CD4-positive, alpha-beta T cell treated with Interferon gamma for 1 hour (primary cell): Measurements from ENCODE around the gene CSTF1.
"Not testable (repeated sequence)": the region's sequence is repeated elsewhere in the genome, so short reads cannot be mapped to it uniquely, and the experiment has no call there.

Source experiments
- DNase-seq: peaks from one replicate; pipeline ENCODE4 v3.0.0-alpha.2; 2020

The CSTF1 gene

DNA sequence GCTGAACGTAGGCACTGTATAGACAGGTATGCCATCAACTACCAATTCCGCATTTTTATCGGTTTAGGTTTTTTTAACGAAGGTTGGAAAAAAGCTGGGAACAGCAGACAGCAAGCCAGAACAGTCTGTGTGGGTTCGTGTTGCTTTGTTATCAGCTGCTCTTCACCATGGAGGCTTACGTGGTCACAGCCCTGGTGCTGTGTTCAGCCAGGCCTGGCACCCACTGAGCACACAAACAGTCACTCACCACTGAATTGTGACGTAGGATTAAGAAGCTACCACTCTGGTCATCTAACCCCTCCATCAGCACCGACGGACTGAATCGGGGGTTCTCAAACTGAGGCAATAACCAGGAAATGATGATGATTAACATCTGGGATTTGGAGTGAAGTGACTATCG is 20.5 kb upstream of the CSTF1 start:
- no peak for DNase-seq

DNA sequence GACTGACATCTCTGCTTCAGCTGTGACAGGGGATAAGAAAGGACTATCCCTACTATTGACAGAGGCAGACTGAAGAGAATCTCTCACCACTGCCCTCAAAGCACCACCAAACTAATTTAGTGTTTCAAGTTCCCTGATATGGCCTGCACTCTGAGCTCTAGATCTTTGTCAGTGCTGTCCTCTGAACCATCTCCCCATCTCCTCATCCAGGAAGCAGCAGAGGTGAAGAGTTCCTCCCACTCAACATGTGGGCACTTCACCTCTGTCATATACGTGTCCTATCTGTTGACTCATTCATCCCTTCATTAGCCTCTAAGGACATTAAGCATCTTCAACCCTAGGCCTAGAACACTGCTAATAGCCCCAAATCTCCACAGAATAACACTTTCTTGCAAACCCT is 19.6 kb upstream of the CSTF1 start:
- DNase-seq, result no peak

DNA sequence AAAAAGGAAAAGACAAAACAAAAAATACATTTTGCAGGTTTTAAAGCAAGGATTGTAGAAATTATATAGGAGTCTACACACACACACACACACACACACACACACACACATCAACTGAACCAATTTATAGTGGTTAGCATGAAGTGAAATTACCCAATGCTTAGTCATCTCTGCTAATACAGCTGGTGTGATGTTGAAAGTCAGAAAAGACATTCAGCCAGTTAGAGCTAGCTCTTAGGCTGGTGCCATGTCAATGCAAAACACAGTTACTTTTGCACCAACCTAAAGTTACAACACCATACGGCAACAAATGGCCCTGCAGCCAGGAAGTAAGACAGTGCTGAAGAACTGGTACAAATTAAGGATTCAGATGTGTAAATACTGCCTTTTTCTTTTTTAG is 18.5 kb upstream of the CSTF1 start:
- peak; percentile 31 for DNase-seq

DNA sequence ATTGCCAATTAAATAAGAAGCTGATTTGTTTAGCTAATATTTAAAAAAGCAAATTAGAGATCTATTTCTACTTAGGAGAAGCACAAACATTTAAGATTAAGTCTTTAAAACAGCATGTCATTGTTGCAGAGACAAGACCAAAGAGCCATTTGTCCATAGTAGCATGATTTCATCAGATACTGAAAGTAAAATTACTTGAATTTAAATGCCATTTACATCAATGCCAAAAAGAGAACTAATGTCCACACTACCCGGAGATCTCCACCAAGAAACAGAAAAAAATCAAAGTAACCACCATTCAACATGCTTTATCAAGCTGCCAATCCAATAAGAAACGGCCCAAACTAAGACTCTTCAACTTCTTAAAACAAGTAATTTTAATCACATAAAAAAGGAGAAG is 16.1 kb upstream of the CSTF1 start:
- no peak for DNase-seq

DNA sequence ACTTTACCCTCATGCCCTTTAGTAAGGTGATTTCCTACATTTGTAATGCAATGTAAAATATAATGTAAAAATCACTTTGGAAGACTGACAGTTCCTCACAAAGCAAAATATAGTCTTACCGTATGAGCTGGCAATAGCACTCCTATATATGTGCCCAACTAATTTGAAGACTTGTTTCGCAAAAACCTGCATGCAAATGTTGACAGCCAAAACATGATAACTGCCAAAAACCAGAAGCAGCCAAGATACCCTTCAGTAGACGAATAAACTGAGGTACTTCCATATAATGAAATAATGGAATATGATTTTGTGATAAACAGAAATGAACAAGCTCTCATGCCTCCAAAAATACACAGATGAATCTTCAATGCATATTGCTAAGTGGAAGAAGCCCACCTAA is 14.1 kb upstream of the CSTF1 start:
- no peak for DNase-seq

DNA sequence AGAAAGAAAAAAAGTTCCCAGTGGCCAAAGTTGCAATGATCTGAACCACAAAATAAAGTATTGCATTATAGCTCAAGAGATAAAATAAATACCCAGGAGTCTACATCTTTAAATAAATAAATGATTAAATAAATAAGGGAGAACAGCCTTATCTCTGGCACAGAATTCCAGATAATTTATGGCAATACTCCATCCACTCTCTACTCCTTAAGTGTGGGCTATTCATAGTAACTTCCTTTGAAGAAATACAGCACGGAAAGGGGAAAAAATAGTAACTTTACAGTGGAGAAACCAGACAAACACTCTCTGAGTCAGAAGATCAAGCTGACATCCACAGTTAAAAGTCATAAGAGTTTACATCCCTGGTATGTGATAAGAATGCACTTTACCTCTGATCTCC is 12.1 kb upstream of the CSTF1 start:
- no peak for DNase-seq

DNA sequence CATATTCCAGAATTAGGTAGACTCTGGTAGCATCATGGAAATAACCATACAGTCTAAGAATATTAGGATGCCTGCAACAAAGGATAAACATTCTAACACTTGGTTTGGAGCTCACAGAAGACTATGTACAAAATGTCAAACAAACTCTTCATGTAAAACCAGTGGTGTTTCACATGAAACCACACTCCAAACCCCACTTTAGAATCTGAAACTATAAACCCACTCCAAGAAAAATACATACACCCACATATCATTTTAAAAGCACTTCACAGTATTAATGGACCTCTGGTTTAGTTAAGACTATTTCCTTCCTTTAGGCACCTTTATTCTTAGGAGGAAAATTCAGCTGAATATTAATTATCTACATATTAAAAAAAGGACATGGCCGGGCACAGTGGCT is 10.9 kb upstream of the CSTF1 start:
- no peak for DNase-seq

DNA sequence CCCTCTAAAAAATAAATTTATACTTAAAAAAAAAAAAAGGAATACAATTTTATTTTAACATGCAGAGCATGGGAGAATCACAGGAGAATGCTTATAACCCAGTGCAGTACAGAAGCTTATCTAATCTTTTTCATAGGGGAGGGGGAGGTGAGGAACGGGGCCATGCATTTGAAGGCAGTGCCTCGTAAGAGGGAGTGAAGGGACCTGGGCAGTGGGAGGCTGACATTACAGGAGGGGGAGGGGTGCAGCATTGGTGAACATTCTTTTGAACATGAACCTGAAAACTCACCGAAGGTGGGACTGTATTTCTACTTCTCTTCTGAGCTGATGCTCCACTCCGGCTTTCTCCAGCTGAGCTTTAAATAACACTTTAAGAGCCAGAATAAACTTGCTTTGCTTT is 9.7 kb upstream of the CSTF1 start:
- DNase-seq, result no peak

DNA sequence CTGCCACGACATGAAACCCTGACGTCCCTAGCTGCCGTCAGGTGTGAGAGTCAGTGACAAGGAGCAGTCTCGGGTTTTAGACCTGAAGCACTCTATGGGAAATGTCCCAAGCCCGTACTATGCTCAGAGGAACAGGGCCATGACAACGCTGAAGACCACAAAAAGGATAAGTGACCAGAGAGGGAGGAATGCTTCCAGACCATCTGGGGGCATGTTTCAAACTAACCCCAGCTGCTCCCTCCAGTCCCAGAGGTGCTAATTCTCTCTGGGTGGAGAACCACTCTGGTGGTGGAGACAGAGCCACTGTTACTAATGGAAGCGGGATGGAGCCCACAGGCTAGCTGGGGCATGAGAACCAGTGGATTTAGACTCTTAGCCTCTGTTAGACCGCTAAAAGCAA is 9.1 kb upstream of the CSTF1 start:
- no peak for DNase-seq

DNA sequence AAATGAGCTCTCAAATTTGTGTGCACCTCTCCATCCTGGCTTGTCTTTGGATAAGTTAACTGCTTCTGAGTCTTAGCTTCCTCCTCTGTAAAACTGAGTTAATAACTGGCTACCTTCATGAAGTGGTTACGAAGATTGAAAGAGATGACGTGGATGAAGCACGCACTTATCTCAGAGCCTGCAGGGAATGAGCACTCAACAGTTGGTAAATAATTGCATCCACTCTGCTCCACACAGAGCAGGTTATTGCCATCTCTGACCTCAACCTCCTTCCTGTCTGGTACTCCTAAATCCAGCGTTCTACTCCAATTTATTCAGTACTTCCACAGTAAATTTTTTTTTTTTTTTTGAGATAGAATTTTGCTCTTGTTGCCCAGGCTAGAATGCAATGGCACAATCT is 7.3 kb upstream of the CSTF1 start:
- no peak for DNase-seq

DNA sequence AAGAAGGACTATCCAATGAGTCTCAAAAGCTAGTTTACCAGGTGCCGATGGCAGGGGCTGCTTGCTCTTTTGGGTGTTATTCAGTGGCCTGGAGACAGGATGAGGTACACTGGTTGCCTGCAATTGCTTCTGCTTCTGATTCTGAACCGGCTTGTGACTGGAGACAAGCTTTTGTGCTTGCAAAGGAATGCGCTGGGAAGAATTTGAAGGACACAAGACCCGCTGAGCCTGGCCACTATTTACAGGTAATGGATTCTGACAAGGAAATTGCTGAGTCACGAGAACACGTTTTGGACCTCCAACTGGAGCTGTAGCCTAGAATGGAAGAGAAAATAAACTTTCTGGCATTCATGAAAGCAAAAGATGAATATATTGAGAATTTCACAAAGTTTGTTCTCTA is 6.2 kb upstream of the CSTF1 start:
- no peak for DNase-seq

DNA sequence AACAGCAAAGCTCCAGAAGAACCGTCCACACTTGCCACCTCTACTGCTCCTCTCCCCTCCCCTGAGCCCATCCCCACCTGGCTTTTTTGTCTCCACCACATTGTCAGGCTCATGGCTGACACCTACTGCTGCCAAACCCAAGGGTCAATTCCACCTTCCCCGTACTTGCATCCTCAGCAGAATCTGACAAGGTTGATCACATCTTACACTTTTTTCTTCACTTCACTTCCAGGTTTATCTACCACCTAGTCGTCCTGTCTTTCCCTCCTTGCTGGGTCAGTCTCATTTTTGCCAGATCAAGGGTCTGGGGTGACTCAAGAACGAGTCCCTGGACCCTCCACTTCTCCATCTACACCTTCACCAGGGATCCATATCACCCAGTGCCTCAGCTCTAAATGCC is 3.6 kb upstream of the CSTF1 start:
- DNase-seq, result no peak

DNA sequence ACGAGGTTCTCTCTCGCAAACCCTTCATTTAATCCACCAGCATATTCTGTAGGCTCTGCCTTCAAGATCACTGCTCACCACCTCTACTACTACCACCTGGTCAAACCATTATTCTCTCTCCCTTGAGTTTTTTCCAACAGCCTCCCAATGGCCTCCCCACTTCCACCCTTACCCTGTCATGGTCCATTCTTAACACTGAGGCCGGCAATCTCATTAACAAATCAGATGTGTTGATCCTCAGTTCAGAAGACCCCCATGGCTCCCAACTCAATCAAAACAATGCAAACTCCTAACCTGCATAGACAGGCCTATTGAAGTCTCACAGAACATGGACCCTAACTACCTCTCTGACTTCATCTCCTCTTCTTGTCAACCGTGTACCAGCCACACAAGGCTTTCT is 2.6 kb upstream of the CSTF1 start:
- no peak for DNase-seq

DNA sequence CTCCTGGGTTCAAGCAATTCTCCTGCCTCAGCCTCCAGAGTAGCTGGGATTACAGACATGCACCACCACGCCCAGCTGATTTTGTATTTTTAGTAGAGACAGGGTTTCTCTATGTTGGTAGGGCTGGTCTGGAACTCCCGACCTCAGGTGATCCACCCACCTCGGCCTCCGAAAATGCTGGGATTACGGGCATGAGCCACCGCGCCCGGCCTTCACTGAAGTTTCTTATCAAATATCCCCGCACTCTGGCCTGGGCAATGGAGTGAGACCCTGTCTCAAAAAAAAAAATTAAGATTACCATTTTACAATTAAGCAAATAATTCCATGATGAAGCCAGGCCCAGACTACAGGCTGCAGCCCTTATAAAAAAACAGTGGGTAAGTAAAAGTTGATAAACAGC is 2.0 kb upstream of the CSTF1 start:
- not testable (repeated sequence) for DNase-seq

DNA sequence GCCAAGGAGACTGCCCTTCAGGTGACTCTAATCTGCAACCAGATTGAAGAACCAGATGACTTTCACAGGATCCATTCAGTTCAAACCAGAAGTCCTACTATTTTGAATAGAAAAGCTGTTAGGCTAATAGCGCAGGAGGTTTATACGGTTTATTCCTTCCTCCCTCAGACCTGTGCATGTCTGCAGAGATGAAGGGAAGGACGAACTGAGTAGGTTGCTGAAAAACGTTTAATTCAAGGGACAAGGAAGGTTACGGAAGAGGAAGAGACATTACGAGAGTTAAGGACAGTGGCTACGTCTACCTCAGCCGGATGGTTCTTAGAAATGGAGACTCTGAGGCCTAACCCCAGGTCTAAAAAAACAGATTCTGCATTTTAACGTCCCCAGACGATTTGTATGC is 1.4 kb upstream of the CSTF1 start:
- DNase-seq, result no peak

DNA sequence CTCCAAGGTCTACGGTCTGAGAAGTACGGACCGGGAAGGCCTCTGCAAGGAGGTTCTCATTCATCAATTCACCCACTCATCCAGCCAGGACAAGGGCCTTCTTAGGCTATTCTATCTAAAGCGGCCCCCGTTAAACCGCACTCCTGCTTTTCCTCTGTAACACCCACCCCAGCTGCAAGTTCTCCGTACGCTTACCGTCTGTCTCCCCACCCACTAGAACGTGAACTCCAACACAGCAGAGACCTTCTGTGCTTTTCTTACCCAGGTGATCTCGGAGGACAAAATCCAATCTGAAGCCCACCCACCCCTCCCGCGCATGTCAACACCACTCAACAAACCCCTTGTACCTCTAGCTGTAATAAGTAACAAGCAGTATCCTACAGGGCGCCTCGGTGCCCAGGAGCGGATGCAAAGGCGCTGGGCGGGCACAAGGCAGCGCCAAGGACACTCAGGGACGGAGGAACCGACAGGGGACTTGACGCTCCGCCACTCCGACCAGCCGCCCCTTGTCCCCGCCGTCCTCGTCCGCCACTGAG is 781 bp upstream of the CSTF1 start:
- no peak for DNase-seq

DNA sequence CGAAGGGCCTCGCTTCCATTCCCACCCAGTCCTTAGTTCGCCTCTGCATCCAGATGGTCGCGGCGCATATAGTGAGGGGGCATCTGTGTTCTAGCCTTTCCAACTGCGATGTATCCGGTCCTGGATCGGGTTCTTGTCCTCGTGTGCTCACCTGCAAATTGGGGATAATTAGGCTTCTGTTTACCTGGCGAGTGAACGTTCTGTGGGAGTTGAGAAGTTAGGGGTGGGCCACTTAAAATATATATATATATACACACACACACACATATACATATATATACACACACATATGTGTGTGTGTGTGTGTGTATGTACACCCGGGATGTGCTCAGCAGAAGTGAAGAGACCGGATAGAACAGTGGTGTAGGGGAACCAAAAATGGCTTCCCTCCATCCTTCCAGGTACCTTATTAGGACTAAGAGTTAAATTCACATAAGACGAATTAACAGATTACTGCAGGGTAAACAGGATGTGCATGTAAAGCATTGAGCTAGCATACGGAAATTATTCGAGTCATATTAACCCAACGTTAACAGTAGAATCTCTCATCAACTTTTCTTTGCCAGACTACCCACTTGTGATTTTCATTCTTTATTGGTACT is 537 bp downstream of the CSTF1 start:
- no peak for DNase-seq

DNA sequence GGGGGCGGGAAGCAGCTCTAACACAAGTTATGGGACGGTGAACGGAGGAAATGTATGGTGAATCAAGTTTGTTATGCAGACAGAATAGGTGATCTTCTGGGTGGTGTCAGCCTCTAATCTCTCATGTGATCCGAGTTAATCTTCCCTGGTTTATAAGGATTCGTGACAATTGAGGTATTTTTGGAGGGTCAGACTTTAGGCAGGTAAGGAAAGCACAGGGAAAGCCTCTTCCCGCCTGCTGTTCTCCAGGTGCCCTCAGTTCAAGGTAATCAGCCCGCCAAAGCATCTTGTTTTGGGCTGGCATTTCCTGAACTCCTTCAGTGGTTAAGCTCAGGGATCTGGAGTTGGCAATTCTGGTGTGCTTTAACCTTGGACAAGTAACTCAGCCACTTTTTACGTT is 1.2 kb downstream of the CSTF1 start:
- DNase-seq, result no peak

DNA sequence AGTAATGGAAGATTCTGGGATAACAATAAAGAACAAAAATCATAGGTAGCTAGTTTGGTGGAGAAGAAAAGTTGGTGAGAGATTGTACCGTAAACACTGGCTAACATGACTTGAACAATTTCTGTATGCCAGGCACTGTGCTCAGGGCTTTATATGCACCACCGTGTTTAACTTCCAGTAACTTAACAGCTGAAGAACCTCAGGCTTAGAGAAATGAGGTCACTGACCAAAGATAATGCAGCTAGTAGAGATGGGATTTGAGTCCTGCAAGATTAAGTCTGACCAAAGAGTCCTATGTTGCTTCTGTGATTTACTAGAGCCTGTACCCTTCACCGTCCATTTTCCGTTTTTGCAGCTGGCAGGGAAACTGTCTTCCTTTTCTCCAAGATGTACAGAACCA is 2.7 kb downstream of the CSTF1 start:
- no peak for DNase-seq

DNA sequence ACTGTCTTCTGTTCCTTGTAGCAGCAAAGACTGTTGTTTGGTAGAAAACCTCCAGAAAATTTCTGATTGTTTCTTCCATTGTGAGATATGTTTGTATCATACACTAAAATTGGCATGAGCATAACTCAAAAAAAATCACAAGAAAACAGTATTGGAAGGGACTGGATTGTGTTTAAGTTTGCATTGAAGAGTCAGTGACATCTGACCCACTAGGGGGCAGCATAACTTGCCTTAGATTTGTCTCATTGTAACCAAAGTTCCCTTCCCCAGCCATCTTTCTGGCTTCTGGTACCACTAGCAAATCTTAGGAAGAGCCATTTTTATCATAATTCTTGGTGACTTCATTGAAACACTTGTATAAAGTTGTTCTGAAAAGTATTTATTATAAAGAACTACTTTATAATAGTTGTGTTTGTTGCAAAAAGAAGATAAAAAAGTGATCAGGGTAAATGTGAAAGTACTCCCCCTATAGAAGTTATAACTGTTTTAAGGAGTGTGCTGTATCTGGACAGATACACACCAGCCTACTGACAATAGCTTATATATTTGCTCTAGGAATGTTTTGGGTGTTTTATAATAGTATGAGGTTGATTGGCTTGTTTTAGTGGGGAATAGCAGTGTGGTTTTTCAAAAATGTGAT is 7.7 kb downstream of the CSTF1 start:
- DNase-seq, result peak; percentile 41

DNA sequence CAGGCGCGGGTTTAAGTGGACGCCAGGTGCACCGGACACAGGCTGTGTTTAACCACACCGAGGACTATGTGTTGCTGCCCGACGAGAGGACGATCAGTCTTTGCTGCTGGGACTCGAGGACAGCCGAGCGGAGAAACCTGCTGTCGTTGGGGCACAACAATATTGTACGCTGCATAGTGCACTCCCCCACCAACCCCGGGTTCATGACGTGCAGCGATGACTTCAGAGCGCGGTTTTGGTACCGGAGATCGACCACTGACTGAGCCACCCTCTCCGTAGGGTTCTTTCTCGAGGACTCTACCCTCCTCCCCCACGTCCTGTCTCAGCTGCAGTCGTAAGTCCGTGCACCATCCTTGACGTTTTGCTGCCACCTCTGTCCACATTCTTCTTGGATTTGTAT is 11.0 kb downstream of the CSTF1 start:
- no peak for DNase-seq

DNA sequence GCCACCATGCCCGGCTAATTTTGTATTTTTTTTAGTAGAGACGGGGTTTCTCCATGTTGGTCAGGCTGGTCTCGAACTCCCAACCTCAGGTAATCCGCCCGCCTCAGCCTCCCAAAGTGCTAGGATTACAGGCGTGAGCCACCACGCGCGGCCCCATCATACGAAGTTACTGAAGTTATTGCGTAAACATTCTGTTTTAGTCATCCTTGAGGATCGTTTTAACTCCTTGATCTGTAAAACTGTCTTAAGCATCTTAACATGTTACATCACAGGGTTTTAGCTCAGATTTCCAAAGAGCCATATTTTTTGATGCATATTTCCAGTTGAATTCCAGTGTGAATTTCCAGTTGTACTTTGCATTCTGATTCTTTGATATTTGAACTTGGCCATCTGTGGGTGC is 12.9 kb downstream of the CSTF1 start:
- DNase-seq, result not testable (repeated sequence)

DNA sequence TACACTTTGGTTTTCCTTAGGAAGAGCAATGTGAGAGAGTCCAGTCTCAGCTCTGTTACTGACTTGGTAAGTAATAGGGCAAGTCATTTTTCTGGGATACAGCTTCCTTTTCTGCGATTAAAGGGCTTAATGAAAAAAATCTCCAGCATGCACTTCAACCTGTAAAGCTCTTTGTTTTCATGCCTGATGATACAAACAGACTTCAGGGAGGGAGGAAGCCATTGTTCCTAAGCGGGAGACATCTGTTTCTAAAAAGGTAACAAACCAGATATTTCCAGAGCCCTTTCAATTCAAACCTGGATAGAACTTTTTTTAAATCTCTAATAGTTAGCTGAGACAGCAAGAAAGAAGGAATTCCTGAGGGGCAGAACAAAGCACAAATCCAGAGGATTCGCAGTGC is 14.5 kb downstream of the CSTF1 start:
- DNase-seq, result no peak

DNA sequence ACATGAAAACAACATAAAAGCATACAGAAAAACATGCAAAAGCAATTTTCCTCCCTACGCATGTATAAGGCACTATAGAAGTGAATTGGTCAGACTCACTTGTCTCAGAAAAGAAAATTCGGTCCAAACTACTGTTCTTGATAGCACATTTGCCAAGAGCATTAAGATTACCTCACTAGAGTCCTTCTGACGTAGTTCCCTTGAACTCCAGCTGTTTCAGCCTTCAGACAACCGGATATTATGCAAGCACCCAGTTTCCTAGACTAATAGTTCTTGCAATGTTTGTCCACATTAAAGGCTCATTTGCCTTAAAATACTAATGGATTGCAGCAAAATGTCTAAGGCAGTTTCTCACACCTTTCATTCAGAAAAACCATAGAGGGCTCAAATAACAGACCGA is 17.1 kb downstream of the CSTF1 start:
- no peak for DNase-seq

DNA sequence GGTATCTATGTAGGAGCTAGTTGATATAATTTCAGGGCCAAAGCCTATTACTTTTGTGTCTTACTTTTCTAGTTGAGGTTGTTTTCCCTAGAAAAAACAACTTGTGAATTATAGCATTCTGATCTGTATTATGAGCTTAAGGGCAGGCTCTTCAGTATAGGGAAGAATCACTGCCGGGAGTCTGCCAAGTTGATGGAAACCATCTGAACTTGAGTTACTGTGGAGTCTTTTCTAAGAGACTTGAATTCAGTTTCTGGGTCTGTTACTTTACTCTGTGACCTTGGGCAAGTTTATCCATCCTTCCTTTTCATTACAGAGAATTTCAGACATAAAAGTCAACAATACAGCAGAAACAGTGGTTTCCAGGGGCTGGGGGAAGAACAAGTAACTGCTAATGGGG is 17.5 kb downstream of the CSTF1 start:
- DNase-seq, result no peak
